Measurements from ENCODE around the gene PDZRN4.

The PDZRN4 gene

DNA sequence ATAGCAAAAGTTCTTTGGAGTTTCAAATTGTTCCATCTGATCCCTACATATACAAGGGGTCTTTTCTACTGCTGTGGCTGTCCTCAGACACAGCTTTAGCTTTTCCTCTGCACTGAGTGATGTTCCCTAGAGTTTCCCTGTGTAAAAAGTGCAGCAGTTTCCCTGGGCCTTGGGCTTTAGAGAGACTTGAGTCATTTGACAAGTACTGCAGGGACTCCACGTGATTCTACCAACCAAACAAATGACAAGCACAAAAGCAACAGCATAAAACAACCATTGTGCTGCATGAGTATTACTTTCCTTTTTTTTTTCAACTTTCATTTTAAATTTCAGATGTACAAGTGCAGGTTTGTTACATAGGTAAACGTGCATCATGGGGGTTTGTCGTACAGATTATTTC lies 272.8 kb downstream of the PDZRN4 start:
- TF ChIP-seq FOXM1 (IDR thresholded peaks at IDR 0.05; ENCODE audit: borderline replicate concordance) = no peak
- no peak for TF ChIP-seq BHLHE40 (IDR thresholded peaks at IDR 0.05; ENCODE audit: borderline replicate concordance)
- no peak for TF ChIP-seq TARDBP (IDR thresholded peaks at IDR 0.05)
- no peak for TF ChIP-seq L3MBTL2 (conservative IDR thresholded peaks at IDR 0.05)
- TF ChIP-seq SP1 (IDR thresholded peaks at IDR 0.05) = no peak
- no peak for TF ChIP-seq CTBP1 (IDR thresholded peaks at IDR 0.05; ENCODE audit: borderline replicate concordance)
- TF ChIP-seq NFRKB (IDR thresholded peaks at IDR 0.05) = no peak
- TF ChIP-seq SUZ12 (IDR thresholded peaks at IDR 0.05) = no peak
- no peak for TF ChIP-seq ARNT (IDR thresholded peaks at IDR 0.05)
- no peak for TF ChIP-seq HDGF (IDR thresholded peaks at IDR 0.05; ENCODE audit: borderline replicate concordance)
- TF ChIP-seq, protein P1, sequence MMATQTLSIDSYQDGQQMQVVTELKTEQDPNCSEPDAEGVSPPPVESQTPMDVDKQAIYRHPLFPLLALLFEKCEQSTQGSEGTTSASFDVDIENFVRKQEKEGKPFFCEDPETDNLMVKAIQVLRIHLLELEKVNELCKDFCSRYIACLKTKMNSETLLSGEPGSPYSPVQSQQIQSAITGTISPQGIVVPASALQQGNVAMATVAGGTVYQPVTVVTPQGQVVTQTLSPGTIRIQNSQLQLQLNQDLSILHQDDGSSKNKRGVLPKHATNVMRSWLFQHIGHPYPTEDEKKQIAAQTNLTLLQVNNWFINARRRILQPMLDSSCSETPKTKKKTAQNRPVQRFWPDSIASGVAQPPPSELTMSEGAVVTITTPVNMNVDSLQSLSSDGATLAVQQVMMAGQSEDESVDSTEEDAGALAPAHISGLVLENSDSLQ (IDR thresholded peaks at IDR 0.05) = no peak
- TF ChIP-seq ZNF384 (IDR thresholded peaks at IDR 0.05) = no peak
- ChIA-PET CTCF (no interaction called here), POLR2A (no interaction called here)
- no peak for DNase-seq (ENCODE audit: extremely low spot score)

DNA sequence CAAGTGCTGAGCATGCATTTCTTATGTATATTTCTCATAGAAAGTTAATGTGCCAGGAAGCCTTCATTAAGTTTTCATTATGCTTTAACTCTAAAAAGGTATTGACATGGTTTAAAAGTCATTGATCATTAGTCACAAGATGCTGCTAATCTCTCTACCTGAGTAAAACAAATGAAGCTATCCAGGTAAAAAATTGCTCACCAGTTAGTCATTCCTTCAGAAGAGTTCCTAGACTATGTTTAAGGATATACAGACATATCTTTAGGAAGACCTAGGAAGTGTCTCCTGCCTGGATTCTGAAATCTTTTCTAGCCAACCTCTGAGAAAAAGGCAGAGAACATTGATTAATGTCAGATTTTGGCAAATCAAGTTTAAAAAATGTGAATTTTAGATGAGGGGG lies 274.2 kb downstream of the PDZRN4 start:
- CTCF ChIA-PET = no interaction called here
- no peak for DNase-seq (ENCODE audit: extremely low spot score)
- POLR2A ChIA-PET = no interaction called here
- TF ChIP-seq ZNF384 (IDR thresholded peaks at IDR 0.05) (no peak), LEF1 (IDR thresholded peaks at IDR 0.05; ENCODE audit: borderline replicate concordance) (no peak), NFRKB (IDR thresholded peaks at IDR 0.05) (no peak), SUZ12 (IDR thresholded peaks at IDR 0.05) (no peak), FOXM1 (IDR thresholded peaks at IDR 0.05; ENCODE audit: borderline replicate concordance) (no peak), CTBP1 (IDR thresholded peaks at IDR 0.05; ENCODE audit: borderline replicate concordance) (no peak), TARDBP (IDR thresholded peaks at IDR 0.05) (no peak), ARNT (IDR thresholded peaks at IDR 0.05) (no peak), ELF4 (IDR thresholded peaks at IDR 0.05) (no peak), HDGF (IDR thresholded peaks at IDR 0.05; ENCODE audit: borderline replicate concordance) (no peak), FOXA1 (IDR thresholded peaks at IDR 0.05) (no peak), L3MBTL2 (conservative IDR thresholded peaks at IDR 0.05) (no peak), FOXK2 (IDR thresholded peaks at IDR 0.05) (no peak), SP1 (IDR thresholded peaks at IDR 0.05) (no peak), BHLHE40 (IDR thresholded peaks at IDR 0.05; ENCODE audit: borderline replicate concordance) (no peak)
- TF ChIP-seq, protein P1 (IDR thresholded peaks at IDR 0.05) = no peak

DNA sequence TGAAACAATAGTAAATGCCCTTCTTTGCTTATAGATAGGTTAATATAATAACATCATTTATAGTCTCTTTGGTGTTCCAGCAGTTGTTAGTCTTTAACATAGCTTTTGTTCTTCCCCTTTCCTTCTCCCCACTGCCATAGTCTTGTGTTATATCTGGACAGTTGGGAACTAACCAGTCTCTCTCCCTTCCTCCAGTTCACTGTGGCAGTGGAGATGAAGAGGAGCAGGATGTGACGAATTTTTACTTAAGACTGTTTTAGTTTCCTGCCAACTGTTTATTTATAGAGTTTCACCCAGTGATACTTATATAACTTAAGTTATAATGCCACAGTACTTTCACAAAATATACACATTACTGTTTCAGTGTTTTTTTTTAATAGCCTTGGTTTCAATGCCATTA lies 277.4 kb downstream of the PDZRN4 start:
- POLR2A ChIA-PET = no interaction called here
- DNase-seq (ENCODE audit: extremely low spot score) = no peak
- no peak for TF ChIP-seq SUZ12 (IDR thresholded peaks at IDR 0.05)
- no peak for TF ChIP-seq ELF4 (IDR thresholded peaks at IDR 0.05)
- no peak for TF ChIP-seq NFRKB (IDR thresholded peaks at IDR 0.05)
- no peak for TF ChIP-seq HDGF (IDR thresholded peaks at IDR 0.05; ENCODE audit: borderline replicate concordance)
- no peak for TF ChIP-seq FOXK2 (IDR thresholded peaks at IDR 0.05)
- no peak for TF ChIP-seq CTBP1 (IDR thresholded peaks at IDR 0.05; ENCODE audit: borderline replicate concordance)
- no peak for TF ChIP-seq SP1 (IDR thresholded peaks at IDR 0.05)
- TF ChIP-seq LEF1 (IDR thresholded peaks at IDR 0.05; ENCODE audit: borderline replicate concordance) = no peak
- TF ChIP-seq ARNT (IDR thresholded peaks at IDR 0.05) = no peak
- no peak for TF ChIP-seq FOXM1 (IDR thresholded peaks at IDR 0.05; ENCODE audit: borderline replicate concordance)
- TF ChIP-seq FOXA1 (IDR thresholded peaks at IDR 0.05) = no peak
- TF ChIP-seq TARDBP (IDR thresholded peaks at IDR 0.05) = no peak
- TF ChIP-seq, protein P1 (IDR thresholded peaks at IDR 0.05) = no peak
- TF ChIP-seq BHLHE40 (IDR thresholded peaks at IDR 0.05; ENCODE audit: borderline replicate concordance) = no peak
- no peak for TF ChIP-seq ZNF384 (IDR thresholded peaks at IDR 0.05)
- no peak for TF ChIP-seq L3MBTL2 (conservative IDR thresholded peaks at IDR 0.05)
- CTCF ChIA-PET = interaction anchor here (0.6 kb wide), 1 partner anchor 90 kb away, joined by 4 read pairs; no protein-coding TSS in a partner anchor

DNA sequence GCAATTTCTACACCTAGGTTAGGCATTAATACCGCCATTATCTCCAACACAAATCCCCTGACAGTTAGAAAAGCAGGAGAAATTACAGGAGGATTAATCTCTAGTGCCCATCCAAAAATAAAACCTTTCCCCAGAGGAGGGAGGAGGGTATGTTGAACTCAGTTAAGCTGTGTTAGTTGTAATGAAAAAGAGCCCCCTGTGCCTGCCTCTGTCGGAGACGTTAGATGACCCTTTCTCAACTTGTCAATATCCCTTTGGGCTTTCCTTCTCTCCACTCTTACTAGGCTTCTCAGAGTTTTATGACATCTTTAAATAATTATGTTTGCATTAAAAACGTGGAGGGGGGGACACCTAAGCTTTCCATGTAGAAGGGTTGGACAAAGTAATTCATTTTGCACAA lies 278.2 kb downstream of the PDZRN4 start:
- CTCF ChIA-PET = no interaction called here
- TF ChIP-seq NFRKB (IDR thresholded peaks at IDR 0.05) = no peak
- no peak for TF ChIP-seq L3MBTL2 (conservative IDR thresholded peaks at IDR 0.05)
- no peak for TF ChIP-seq ARNT (IDR thresholded peaks at IDR 0.05)
- no peak for TF ChIP-seq ELF4 (IDR thresholded peaks at IDR 0.05)
- no peak for TF ChIP-seq LEF1 (IDR thresholded peaks at IDR 0.05; ENCODE audit: borderline replicate concordance)
- no peak for TF ChIP-seq FOXK2 (IDR thresholded peaks at IDR 0.05)
- TF ChIP-seq CTBP1 (IDR thresholded peaks at IDR 0.05; ENCODE audit: borderline replicate concordance) = no peak
- no peak for TF ChIP-seq FOXA1 (IDR thresholded peaks at IDR 0.05)
- TF ChIP-seq HDGF (IDR thresholded peaks at IDR 0.05; ENCODE audit: borderline replicate concordance) = no peak
- no peak for TF ChIP-seq FOXM1 (IDR thresholded peaks at IDR 0.05; ENCODE audit: borderline replicate concordance)
- no peak for TF ChIP-seq SUZ12 (IDR thresholded peaks at IDR 0.05)
- no peak for TF ChIP-seq BHLHE40 (IDR thresholded peaks at IDR 0.05; ENCODE audit: borderline replicate concordance)
- no peak for TF ChIP-seq ZNF384 (IDR thresholded peaks at IDR 0.05)
- no peak for TF ChIP-seq SP1 (IDR thresholded peaks at IDR 0.05)
- TF ChIP-seq, protein P1 (IDR thresholded peaks at IDR 0.05) = no peak
- TF ChIP-seq TARDBP (IDR thresholded peaks at IDR 0.05) = no peak
- POLR2A ChIA-PET = no interaction called here
- no peak for DNase-seq (ENCODE audit: extremely low spot score)

DNA sequence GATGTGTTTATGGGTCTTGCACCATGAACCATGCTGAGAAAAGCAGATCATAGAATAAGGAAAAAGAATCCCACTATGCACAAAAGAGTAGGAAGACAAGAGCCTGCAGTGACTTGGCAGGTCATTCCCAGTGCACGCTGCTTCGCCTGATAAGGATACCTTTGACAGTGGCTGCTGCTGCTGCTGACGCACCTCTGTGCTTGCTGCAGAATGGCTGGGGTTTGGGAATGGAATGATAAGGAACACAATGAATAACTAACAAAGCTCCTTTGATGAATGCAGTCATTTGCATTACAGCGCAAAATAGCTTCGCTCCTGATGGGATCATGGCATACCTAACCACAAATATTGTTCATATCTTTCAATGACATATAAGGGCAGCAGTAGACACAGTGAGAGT lies 278.7 kb downstream of the PDZRN4 start:
- CTCF ChIA-PET = no interaction called here
- no peak for DNase-seq (ENCODE audit: extremely low spot score)
- TF ChIP-seq CTBP1 (IDR thresholded peaks at IDR 0.05; ENCODE audit: borderline replicate concordance) (no peak), TARDBP (IDR thresholded peaks at IDR 0.05) (no peak), FOXM1 (IDR thresholded peaks at IDR 0.05; ENCODE audit: borderline replicate concordance) (no peak), ARNT (IDR thresholded peaks at IDR 0.05) (no peak), SP1 (IDR thresholded peaks at IDR 0.05) (no peak), FOXA1 (IDR thresholded peaks at IDR 0.05) (no peak), L3MBTL2 (conservative IDR thresholded peaks at IDR 0.05) (no peak), FOXK2 (IDR thresholded peaks at IDR 0.05) (no peak), BHLHE40 (IDR thresholded peaks at IDR 0.05; ENCODE audit: borderline replicate concordance) (no peak), LEF1 (IDR thresholded peaks at IDR 0.05; ENCODE audit: borderline replicate concordance) (no peak), NFRKB (IDR thresholded peaks at IDR 0.05) (no peak), ELF4 (IDR thresholded peaks at IDR 0.05) (no peak), HDGF (IDR thresholded peaks at IDR 0.05; ENCODE audit: borderline replicate concordance) (no peak)
- TF ChIP-seq, protein P1 (IDR thresholded peaks at IDR 0.05) = no peak
- POLR2A ChIA-PET = no interaction called here

Measured in HEK293T (cell line).